Endothelial cell (in vitro differentiated cells): Measurements from ENCODE around the gene PMS1. TPM values are rescaled to one million over a fixed set of nuclear protein-coding genes. Genes with fewer than 3 reads are reported as not detected.
A peak's percentile ranks its signal among the peaks of the same experiment; 100 is the strongest.

Experiments used
- DNase-seq: peaks from one replicate; pipeline ENCODE4 v3.0.0; 2021; ENCODE audit warnings: low spot score
- H3K27ac Mint-ChIP-seq: one replicate; pipeline ENCODE4 v1.8.0; 2021; ENCODE audit warnings: mixed read lengths, inconsistent platforms; ENCODE audit not compliant: unreplicated experiment
- H3K27me3 Mint-ChIP-seq: one replicate; pipeline ENCODE4 v1.8.0; 2021; ENCODE audit warnings: mild to moderate bottlenecking, moderate library complexity, mixed read lengths, inconsistent platforms; ENCODE audit not compliant: unreplicated experiment
- H3K36me3 Mint-ChIP-seq: one replicate; pipeline ENCODE4 v1.8.0; 2021; ENCODE audit warnings: mild to moderate bottlenecking, low read depth, mixed read lengths, inconsistent platforms; ENCODE audit not compliant: unreplicated experiment
- H3K4me1 Mint-ChIP-seq: one replicate; pipeline ENCODE4 v1.8.0; 2021; ENCODE audit warnings: mild to moderate bottlenecking, mixed read lengths, inconsistent platforms; ENCODE audit not compliant: unreplicated experiment
- H3K4me3 Mint-ChIP-seq: one replicate; pipeline ENCODE4 v1.8.0; 2021; ENCODE audit warnings: mild to moderate bottlenecking, mixed read lengths, inconsistent platforms; ENCODE audit not compliant: unreplicated experiment
- H3K9me3 Mint-ChIP-seq: one replicate; pipeline ENCODE4 v1.8.0; 2021; ENCODE audit warnings: mixed read lengths, inconsistent platforms; ENCODE audit not compliant: unreplicated experiment
- CTCF ChIP-seq: fragments of 200-600 bp; sonication (generic); IDR thresholded peaks from one replicate; pipeline ENCODE4 v1.5.0; 2021; ENCODE audit warnings: antibody characterized with exemption; ENCODE audit not compliant: unreplicated experiment
- total RNA-seq: library from RNA; stranded (reverse); fragmentation: NEBNext Ultra II Directional; extraction: Animal tissue kit (Norgen Biotek cat#: 25700); gene quantifications from one replicate; pipeline ENCODE4 v1.2.1, GENCODE V29; 2021; ENCODE audit not compliant: unreplicated experiment

Gene PMS1
- total RNA-seq, 1 donor from 2014 or later: 36.0 TPM

DNA sequence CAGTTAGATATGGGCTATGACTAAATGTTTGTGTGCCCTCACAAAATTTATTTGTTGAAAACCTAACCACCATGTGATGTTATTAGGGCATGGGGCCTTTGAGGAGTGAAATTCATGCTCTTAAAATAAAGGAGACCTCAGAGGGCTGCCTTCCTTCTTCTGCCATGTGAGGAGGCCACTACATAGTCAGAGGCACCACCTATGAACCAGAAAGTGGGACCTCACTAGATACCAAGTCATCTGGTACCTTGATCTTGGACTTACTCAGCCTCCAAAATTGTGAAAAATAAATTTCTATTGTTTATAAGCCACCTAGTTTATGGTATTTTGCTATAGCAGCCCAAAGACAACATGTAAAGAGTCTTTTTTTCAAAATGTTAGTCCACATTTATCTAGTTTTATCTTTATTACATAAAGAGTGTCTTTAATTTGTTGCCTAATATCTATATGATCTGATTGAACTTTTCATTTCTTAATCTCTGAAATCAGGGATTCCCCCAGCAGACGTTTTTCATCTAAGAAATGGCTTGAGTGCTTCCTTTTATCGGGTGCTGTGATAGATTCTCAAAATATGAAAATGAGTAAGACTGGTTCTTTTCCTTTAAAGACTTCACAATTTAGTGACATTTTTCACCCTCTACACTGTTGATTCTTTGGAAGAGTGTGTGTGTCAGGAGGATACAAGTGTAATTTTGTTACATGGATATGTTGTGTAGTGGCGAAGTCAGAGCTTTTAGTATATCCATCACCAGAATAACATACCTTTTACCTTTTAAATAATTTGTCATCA, 34.2 kb downstream of the PMS1 start:
- DNase-seq: no peak
- TF ChIP-seq CTCF: no peak
- H3K36me3 Mint-ChIP-seq: peaks cover 8% of the 10 kb centered on the region
- no peak overlapping the region for H3K27ac Mint-ChIP-seq
- H3K27me3 Mint-ChIP-seq: no peaks in the 10 kb centered on the region
- H3K4me3 Mint-ChIP-seq: no peak overlapping the region
- H3K9me3 Mint-ChIP-seq: no peaks in the 10 kb centered on the region
- no peaks in the 10 kb centered on the region for H3K4me1 Mint-ChIP-seq

- no peak for DNase-seq
Observed at GRCh38 chr2:189819297-189819704, 35.1 kb downstream of the PMS1 start.

GRCh38 chr2:189821953-189822748, 37.9 kb downstream of the PMS1 start:
- no peaks in the 10 kb centered on the region for H3K9me3 Mint-ChIP-seq
- H3K27ac Mint-ChIP-seq: peak overlapping the region; percentile 54
- no peaks in the 10 kb centered on the region for H3K4me1 Mint-ChIP-seq
- no peaks in the 10 kb centered on the region for H3K36me3 Mint-ChIP-seq
- TF ChIP-seq CTCF: no peak
- no peaks in the 10 kb centered on the region for H3K27me3 Mint-ChIP-seq
- no peak overlapping the region for H3K4me3 Mint-ChIP-seq
- no peak for DNase-seq

More at GRCh38 chr2:189819297-189819704, 35.1 kb downstream of the PMS1 start:
- no peak overlapping the region for H3K4me3 Mint-ChIP-seq
- peaks cover 8% of the 10 kb centered on the region for H3K36me3 Mint-ChIP-seq
- no peaks in the 10 kb centered on the region for H3K4me1 Mint-ChIP-seq
- no peaks in the 10 kb centered on the region for H3K27me3 Mint-ChIP-seq
- no peak overlapping the region for H3K27ac Mint-ChIP-seq
- TF ChIP-seq CTCF: no peak
- H3K9me3 Mint-ChIP-seq: no peaks in the 10 kb centered on the region

GRCh38 chr2:189824694-189825396, 40.6 kb downstream of the PMS1 start:
- no peaks in the 10 kb centered on the region for H3K27me3 Mint-ChIP-seq
- H3K4me1 Mint-ChIP-seq: no peaks in the 10 kb centered on the region
- no peak for TF ChIP-seq CTCF
- H3K9me3 Mint-ChIP-seq: no peaks in the 10 kb centered on the region
- DNase-seq: no peak
- no peak overlapping the region for H3K27ac Mint-ChIP-seq
- H3K4me3 Mint-ChIP-seq: no peak overlapping the region
- peaks cover 4% of the 10 kb centered on the region for H3K36me3 Mint-ChIP-seq
